ENCODE results near the gene YPEL4.

GRCh38 chr11:57616595-57616994, 33.1 kb downstream of the YPEL4 start:
- TF ChIP-seq POLR2AphosphoS5 (IDR thresholded peaks at IDR 0.05; ENCODE audit: low read depth, low read length) (no peak), POLR2A (IDR thresholded peaks at IDR 0.05; ENCODE audit: low read depth, low read length) (no peak)

Measured in GM12892 (cell line).